Measurements from ENCODE around the gene GNG12. TPM values are rescaled to one million over a fixed set of nuclear protein-coding genes. Genes with fewer than 3 reads are reported as not detected.

The GNG12 gene
- polyA plus RNA-seq, 1 donor, result 34.5 TPM

- DNase-seq (ENCODE audit: low read depth), result no peak
These were observed 7.2 kb upstream of the GNG12 start for GRCh38 chr1:67840449-67840848.

GRCh38 chr1:67839826-67840225 lies 6.6 kb upstream of the GNG12 start:
- no peak for DNase-seq (ENCODE audit: low read depth)

- no peak for DNase-seq (ENCODE audit: low read depth)
These were observed 5.1 kb upstream of the GNG12 start for GRCh38 chr1:67838180-67838910.

- no peak for DNase-seq (ENCODE audit: low read depth)
These were observed 3.5 kb upstream of the GNG12 start for GRCh38 chr1:67836769-67837168.

- no peak for DNase-seq (ENCODE audit: low read depth)
These were observed 2.6 kb upstream of the GNG12 start for GRCh38 chr1:67835663-67836452.

GRCh38 chr1:67834246-67834877 lies 1.1 kb upstream of the GNG12 start:
- DNase-seq (ENCODE audit: low read depth), result no peak

- no peak for DNase-seq (ENCODE audit: low read depth)
These were observed 304 bp upstream of the GNG12 start for GRCh38 chr1:67833602-67833940.

GRCh38 chr1:67831850-67832513 lies 1.3 kb downstream of the GNG12 start:
- peak; percentile 45 for DNase-seq (ENCODE audit: low read depth)

- no peak for DNase-seq (ENCODE audit: low read depth)
These were observed 2.1 kb downstream of the GNG12 start for GRCh38 chr1:67830928-67831830.

GRCh38 chr1:67830226-67830625 lies 3.0 kb downstream of the GNG12 start:
- no peak for DNase-seq (ENCODE audit: low read depth)

GRCh38 chr1:67827688-67828087 lies 5.6 kb downstream of the GNG12 start:
- DNase-seq (ENCODE audit: low read depth), result no peak

- no peak for DNase-seq (ENCODE audit: low read depth)
These were observed 7.7 kb downstream of the GNG12 start for GRCh38 chr1:67825591-67825990.

GRCh38 chr1:67824766-67825165 lies 8.5 kb downstream of the GNG12 start:
- DNase-seq (ENCODE audit: low read depth), result no peak

- DNase-seq (ENCODE audit: low read depth), result no peak
These were observed 9.7 kb downstream of the GNG12 start for GRCh38 chr1:67823615-67824014.

GRCh38 chr1:67821263-67821662 lies 12.0 kb downstream of the GNG12 start:
- DNase-seq (ENCODE audit: low read depth), result no peak

- DNase-seq (ENCODE audit: low read depth), result no peak
These were observed 14.5 kb downstream of the GNG12 start for GRCh38 chr1:67818725-67819301.

GRCh38 chr1:67818162-67818561 lies 15.1 kb downstream of the GNG12 start:
- DNase-seq (ENCODE audit: low read depth), result no peak

GRCh38 chr1:67817319-67817718 lies 15.9 kb downstream of the GNG12 start:
- DNase-seq (ENCODE audit: low read depth), result no peak

- DNase-seq (ENCODE audit: low read depth), result no peak
These were observed 16.8 kb downstream of the GNG12 start for GRCh38 chr1:67816506-67816905.

- no peak for DNase-seq (ENCODE audit: low read depth)
These were observed 17.2 kb downstream of the GNG12 start for GRCh38 chr1:67816095-67816475.

All from forelimb muscle (tissue), 1 donor.